Activated B cell treated with CpG ODN at 0.5 μM for 24 hours (primary cell): ENCODE results near the gene MIB2. TPM values are rescaled to one million over a fixed set of nuclear protein-coding genes. Genes with fewer than 3 reads are reported as not detected.

Source experiments
- ATAC-seq: fragments of 200-7000 bp; cut with Tn5 transposase; one replicate; pipeline ENCODE4 v1.10.0; 2021; ENCODE audit warnings: low read depth, mild to moderate bottlenecking, moderate library complexity
- CTCF ChIA-PET: fragments of 350-600 bp; sonication (Branson Sonifier 250); formaldehyde crosslinking; loops from one replicate; lab custom pipeline; 2021; ENCODE audit warnings: antibody characterized with exemption; lab: Charles Lee
- POLR2A ChIA-PET: fragments of 350-600 bp; sonication (Branson Sonifier 250); formaldehyde crosslinking; loops from one replicate; lab custom pipeline; 2021; ENCODE audit warnings: antibody characterized with exemption; lab: Charles Lee
- DNase-seq: peaks from one replicate; pipeline ENCODE4 v3.0.0; 2022
- H3K27ac Mint-ChIP-seq: one replicate; pipeline ENCODE4 v1.8.0; 2020; ENCODE audit warnings: mixed read lengths
- H3K27me3 Mint-ChIP-seq: one replicate; pipeline ENCODE4 v1.8.0; 2021; ENCODE audit warnings: mixed read lengths
- H3K36me3 Mint-ChIP-seq: one replicate; pipeline ENCODE4 v1.8.0; 2021; ENCODE audit warnings: low read depth, mixed read lengths
- H3K4me1 Mint-ChIP-seq: one replicate; pipeline ENCODE4 v1.8.0; 2021; ENCODE audit warnings: mixed read lengths
- H3K4me3 Mint-ChIP-seq: one replicate; pipeline ENCODE4 v1.8.0; 2020; ENCODE audit warnings: mild to moderate bottlenecking, mixed read lengths
- H3K9me3 Mint-ChIP-seq: one replicate; pipeline ENCODE4 v1.8.0; 2020; ENCODE audit warnings: mixed read lengths
- intact Hi-C: fragments of 100-400 bp; cut with micrococcal nuclease; formaldehyde crosslinking; loops from one replicate; pipeline ENCODE4 v1.15.1; 2024
- total RNA-seq: library from RNA; stranded (reverse); gene quantifications from 2 replicates; pipeline ENCODE4 v1.2.3, GENCODE V29; 2022
- TF ChIP-seq, protein P1 (sequence below): fragments of 200-600 bp; IDR thresholded peaks from one replicate; pipeline ENCODE4 v1.8.0; 2022; ENCODE audit warnings: antibody characterized with exemption, mild to moderate bottlenecking

The MIB2 gene
- total RNA-seq, 1 donor from 2014 or later: 36.4 TPM

DNA sequence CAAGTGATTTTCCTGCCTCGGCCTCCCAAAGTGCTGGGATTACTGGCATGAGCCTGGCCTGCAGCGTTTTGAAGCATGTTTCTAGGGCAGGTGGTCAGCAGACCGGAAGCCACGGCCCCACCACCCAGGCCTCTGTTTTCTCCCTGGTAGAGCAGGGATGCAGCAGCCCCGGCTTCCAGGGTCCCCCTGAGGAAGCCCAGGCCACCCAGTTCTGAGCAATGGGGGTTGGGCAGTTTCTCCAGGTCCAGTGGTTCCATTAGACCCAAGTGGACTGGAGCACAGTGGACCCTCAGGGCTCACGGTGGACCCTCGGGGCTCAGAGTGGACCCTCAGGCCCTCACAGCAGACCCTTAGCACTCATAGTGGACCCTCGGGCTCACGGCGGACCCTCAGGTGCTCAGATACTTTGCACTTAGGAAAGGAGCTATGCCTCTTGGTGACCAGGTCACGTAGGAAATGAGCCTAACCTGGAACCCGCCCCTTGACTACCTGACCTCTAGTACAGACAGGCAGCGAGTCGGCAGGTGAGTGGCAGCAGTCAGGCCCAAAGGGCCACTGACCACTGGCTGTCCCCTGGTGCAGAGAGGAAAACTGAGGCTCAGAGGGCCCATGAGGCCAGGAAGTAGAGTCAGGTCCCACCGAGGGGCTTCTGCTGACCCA is 10.8 kb upstream of the MIB2 start:
- CTCF ChIA-PET: no interaction called here
- POLR2A ChIA-PET: interaction anchor here (0.5 to 2.3 kb wide), 2 partner anchors 8 to 11 kb away, joined by 3 to 19 read pairs; partner anchors contain the start of gene MIB2
- TF ChIP-seq, protein P1, sequence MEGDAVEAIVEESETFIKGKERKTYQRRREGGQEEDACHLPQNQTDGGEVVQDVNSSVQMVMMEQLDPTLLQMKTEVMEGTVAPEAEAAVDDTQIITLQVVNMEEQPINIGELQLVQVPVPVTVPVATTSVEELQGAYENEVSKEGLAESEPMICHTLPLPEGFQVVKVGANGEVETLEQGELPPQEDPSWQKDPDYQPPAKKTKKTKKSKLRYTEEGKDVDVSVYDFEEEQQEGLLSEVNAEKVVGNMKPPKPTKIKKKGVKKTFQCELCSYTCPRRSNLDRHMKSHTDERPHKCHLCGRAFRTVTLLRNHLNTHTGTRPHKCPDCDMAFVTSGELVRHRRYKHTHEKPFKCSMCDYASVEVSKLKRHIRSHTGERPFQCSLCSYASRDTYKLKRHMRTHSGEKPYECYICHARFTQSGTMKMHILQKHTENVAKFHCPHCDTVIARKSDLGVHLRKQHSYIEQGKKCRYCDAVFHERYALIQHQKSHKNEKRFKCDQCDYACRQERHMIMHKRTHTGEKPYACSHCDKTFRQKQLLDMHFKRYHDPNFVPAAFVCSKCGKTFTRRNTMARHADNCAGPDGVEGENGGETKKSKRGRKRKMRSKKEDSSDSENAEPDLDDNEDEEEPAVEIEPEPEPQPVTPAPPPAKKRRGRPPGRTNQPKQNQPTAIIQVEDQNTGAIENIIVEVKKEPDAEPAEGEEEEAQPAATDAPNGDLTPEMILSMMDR: no peak

DNA sequence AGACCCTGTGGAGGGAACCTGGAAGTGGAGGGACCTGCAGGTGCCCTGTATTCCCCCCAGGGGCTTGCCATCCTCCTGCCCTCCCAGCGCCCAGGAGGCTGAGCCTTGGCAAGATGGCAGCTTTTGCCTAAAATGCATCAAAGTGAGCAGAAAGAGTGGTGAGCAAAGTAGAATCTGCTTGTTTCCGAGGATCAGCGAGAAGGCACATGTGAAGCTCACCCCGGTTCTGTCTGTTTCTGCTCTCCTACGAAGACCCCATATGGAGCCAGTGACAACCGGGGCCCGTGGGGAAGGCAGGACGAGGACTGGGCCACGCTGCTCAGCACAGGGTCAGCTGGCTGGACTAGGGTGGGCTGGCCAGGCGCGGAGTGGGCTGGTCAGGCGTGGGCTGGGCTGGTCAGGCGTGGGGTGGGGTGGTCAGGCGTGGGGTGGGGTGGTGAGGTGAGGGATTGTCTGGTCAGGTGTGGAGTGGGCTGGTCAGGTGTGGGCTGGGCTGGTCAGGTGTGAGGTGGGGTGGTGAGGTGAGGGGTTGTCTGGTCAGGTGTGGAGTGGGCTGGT is 10.2 kb upstream of the MIB2 start:
- H3K27me3 Mint-ChIP-seq: no peaks in the 10 kb centered on the region
- no peaks in the 10 kb centered on the region for H3K36me3 Mint-ChIP-seq
- ATAC-seq (no peak), DNase-seq (no peak)
- H3K9me3 Mint-ChIP-seq: no peaks in the 10 kb centered on the region
- intact Hi-C loops: no loop called here
- ChIA-PET POLR2A (interaction anchor here (0.5 kb wide), 1 partner anchor 7 kb away, joined by 3 read pairs; no protein-coding TSS in a partner anchor), CTCF (no interaction called here)
- TF ChIP-seq, protein P1: no peak
- peak overlapping the region; percentile 24 for H3K27ac Mint-ChIP-seq
- peaks cover 30% of the 10 kb centered on the region for H3K4me1 Mint-ChIP-seq
- no peak overlapping the region for H3K4me3 Mint-ChIP-seq

More for the DNA sequence above, 10.8 kb upstream of the MIB2 start:
- intact Hi-C loops: no loop called here
- no peaks in the 10 kb centered on the region for H3K27me3 Mint-ChIP-seq
- no peaks in the 10 kb centered on the region for H3K9me3 Mint-ChIP-seq
- H3K4me1 Mint-ChIP-seq: peaks cover 30% of the 10 kb centered on the region
- H3K4me3 Mint-ChIP-seq: no peak overlapping the region
- ATAC-seq: no peak
- no peak overlapping the region for H3K27ac Mint-ChIP-seq
- DNase-seq: no peak
- no peaks in the 10 kb centered on the region for H3K36me3 Mint-ChIP-seq

DNA sequence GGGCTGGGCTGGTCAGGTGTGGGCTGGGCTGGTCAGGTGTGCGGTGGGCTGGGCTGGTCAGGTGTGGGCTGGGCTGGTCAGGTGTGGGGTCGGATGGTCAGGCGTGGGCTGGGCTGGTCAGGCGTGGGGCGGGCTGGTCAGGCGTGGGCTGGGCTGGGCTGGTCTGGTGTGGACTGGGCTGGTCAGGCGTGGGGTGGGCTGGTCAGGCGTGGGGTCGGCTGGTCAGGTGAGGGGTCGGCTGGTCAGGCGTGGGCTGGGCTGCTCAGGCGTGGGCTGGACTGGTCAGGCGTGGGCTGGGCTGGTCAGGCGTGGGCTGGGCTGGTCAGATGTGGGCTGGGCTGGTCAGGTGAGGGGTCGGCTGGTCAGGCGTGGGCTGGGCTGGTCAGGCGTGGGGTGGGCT is 9.6 kb upstream of the MIB2 start:
- Mint-ChIP-seq H3K36me3 (no peaks in the 10 kb centered on the region), H3K4me3 (no peak overlapping the region), H3K27ac (no peak overlapping the region), H3K27me3 (no peaks in the 10 kb centered on the region), H3K4me1 (peaks cover 30% of the 10 kb centered on the region), H3K9me3 (no peaks in the 10 kb centered on the region)
- ATAC-seq (no peak), DNase-seq (no peak)
- intact Hi-C loops: no loop called here
- CTCF ChIA-PET: no interaction called here
- POLR2A ChIA-PET: no interaction called here
- TF ChIP-seq, protein P1: no peak

DNA sequence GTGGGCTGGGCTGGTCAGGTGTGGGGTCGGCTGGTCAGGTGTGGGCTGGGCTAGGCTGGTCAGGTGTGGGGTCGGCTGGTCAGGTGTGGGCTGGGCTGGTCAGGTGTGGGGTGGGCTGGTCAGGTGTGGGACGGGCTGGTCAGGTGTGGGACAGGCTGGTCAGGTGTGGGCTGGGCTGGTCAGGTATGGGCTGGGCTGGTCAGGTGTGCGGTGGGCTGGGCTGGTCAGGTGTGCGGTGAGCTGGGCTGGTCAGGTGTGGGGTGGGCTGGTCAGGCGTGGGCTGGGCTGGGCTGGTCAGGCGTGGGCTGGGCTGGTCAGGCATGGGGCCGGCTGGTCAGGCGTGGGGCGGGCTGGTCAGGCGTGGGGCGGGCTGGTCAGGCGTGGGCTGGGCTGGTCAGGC is 9.1 kb upstream of the MIB2 start:
- Mint-ChIP-seq H3K27ac (no peak overlapping the region), H3K9me3 (no peaks in the 10 kb centered on the region), H3K36me3 (no peaks in the 10 kb centered on the region), H3K4me3 (no peak overlapping the region), H3K4me1 (peaks cover 30% of the 10 kb centered on the region), H3K27me3 (no peaks in the 10 kb centered on the region)
- intact Hi-C loops: no loop called here
- ATAC-seq (no peak), DNase-seq (no peak)
- TF ChIP-seq, protein P1: no peak
- ChIA-PET POLR2A (interaction anchor here (0.5 to 1.4 kb wide), 6 partner anchors 8 to 217 kb away, joined by 3 to 7 read pairs (median 3); partner anchors contain the start of gene MIB2), CTCF (no interaction called here)

DNA sequence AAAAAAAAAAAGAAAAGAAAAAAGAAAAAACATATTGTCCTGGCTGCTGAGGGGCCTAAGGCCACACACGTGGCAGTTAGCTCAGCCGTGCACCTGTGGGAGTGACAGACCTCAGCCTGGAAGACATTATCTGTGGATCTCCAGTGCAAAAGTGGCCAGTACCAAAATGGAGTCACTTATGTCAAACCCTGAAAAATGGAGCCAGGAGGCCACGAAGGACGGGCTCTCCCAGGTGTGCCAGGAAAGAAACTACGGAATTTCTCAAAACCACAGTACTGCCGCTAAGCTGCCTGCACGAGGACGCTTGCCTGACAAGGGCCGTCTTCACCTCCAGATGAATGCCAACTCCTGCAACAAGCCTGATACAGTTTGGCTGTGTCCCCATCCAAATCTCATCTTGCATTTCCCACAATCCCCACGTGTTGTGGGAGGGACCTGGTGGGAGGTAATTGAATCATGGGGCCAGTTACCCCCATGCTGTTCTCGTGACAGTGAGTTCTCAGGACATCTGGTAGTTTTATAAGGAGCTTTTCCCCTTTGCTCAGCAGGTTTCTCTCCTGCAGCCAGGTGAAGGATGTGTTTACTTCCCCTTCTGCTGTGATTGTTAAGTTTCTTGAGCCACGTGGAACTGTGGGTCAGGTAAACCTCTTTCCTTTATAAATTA is 5.3 kb upstream of the MIB2 start:
- H3K4me1 Mint-ChIP-seq: peaks cover 32% of the 10 kb centered on the region
- H3K27ac Mint-ChIP-seq: no peak overlapping the region
- intact Hi-C loops: no loop called here
- CTCF ChIA-PET: no interaction called here
- TF ChIP-seq, protein P1: no peak
- H3K9me3 Mint-ChIP-seq: no peaks in the 10 kb centered on the region
- POLR2A ChIA-PET: no interaction called here
- no peaks in the 10 kb centered on the region for H3K27me3 Mint-ChIP-seq
- ATAC-seq (no peak), DNase-seq (no peak)
- H3K36me3 Mint-ChIP-seq: peaks cover 3% of the 10 kb centered on the region
- H3K4me3 Mint-ChIP-seq: no peak overlapping the region
